ENCODE measurements around the gene RAB27A.

GRCh38 chr15:55267401-55268175 lies 22.0 kb downstream of the RAB27A start:
- TF ChIP-seq ZNF138 (CRISPR knock-in tag; conservative IDR thresholded peaks at IDR 0.05) (no peak), TCF7 (CRISPR knock-in tag; IDR thresholded peaks at IDR 0.05; ENCODE audit: low read depth) (no peak)
